Testis (tissue), 2 donors: ENCODE data around the gene NUMB.

Source experiments
- CTCF ChIP-seq, 3 experiments: fragments of 450-650 bp in 2 of 3; fragments of 200-600 bp in 1 of 3; sonication (generic) in 1 of 3; IDR thresholded peaks; one replicate each; pipeline ENCODE4 v1.5.1; 2016 to 2019; ENCODE audit warnings: antibody characterized with exemption in 3 of 3, mild to moderate bottlenecking in 2 of 3, moderate library complexity in 1 of 3
- POLR2A ChIP-seq: fragments of 450-650 bp; IDR thresholded peaks from one replicate; pipeline ENCODE4 v1.6.1; 2017; ENCODE audit warnings: antibody characterized with exemption, mild to moderate bottlenecking, moderate library complexity

GRCh38 chr14:73286598-73286997 lies 171.7 kb downstream of the NUMB start:
- no peak for TF ChIP-seq CTCF (IDR thresholded peaks at IDR 0.05)
- no peak for TF ChIP-seq POLR2A
